Panc1 (cell line): ENCODE measurements around the gene LRRC4. TPM values are rescaled to one million over a fixed set of nuclear protein-coding genes. Genes with fewer than 3 reads are reported as not detected.

ENCODE experiments used
- ATAC-seq: fragments of 200-7000 bp; cut with Tn5 transposase; 2 replicates; pipeline ENCODE4 v1.9.1; 2020; ENCODE audit warnings: mild to moderate bottlenecking, moderate library complexity
- BruUV-seq: library from RNA; stranded (reverse); fragments of 400-500 nt; replicated peaks from 2 replicates; lab custom pipeline; 2021; lab: Mats Ljungman, UMichigan
- CTCF ChIA-PET: fragments of 300-600 bp; sonication (Branson Sonifier 250); formaldehyde crosslinking; loops from one replicate; lab custom pipeline; 2022; ENCODE audit warnings: antibody characterized with exemption; lab: Charles Lee
- POLR2A ChIA-PET: fragments of 300-600 bp; sonication (Branson Sonifier 250); formaldehyde crosslinking; loops from one replicate; lab custom pipeline; 2022; ENCODE audit warnings: antibody characterized with exemption; lab: Charles Lee
- DNase-seq: peaks from one replicate; pipeline ENCODE4 v3.0.0-alpha.2; 2010; ENCODE audit warnings: low read depth, low spot score
- H3K27ac ChIP-seq: 2 replicates; pipeline ENCODE4 v1.5.1; 2011; ENCODE audit warnings: mild to moderate bottlenecking, low read length, inconsistent platforms
- H3K27me3 ChIP-seq: fragments of 200-500 bp; sonication (Bioruptor generic); 2 replicates; pipeline ENCODE4 v1.6.0; 2014; ENCODE audit warnings: low read length, inconsistent platforms; ENCODE audit not compliant: control insufficient read depth, insufficient read depth
- H3K36me3 ChIP-seq: fragments of 200-500 bp; sonication (Bioruptor generic); 2 replicates; pipeline ENCODE4 v1.5.1; 2014; ENCODE audit warnings: inconsistent platforms, mild to moderate bottlenecking, low read length, moderate library complexity; ENCODE audit not compliant: control insufficient read depth, insufficient read depth
- H3K4me1 ChIP-seq: 2 replicates; pipeline ENCODE4 v1.5.1; 2011; ENCODE audit warnings: inconsistent platforms, mild to moderate bottlenecking, low read length, moderate library complexity; ENCODE audit not compliant: control insufficient read depth, insufficient read depth
- H3K4me3 ChIP-seq, 2 experiments: 2 replicates each; pipeline ENCODE4 v1.5.1; 2011 to 2012; ENCODE audit warnings: low read depth in 2 of 2, low read length in 2 of 2, mild to moderate bottlenecking in 2 of 2, inconsistent platforms in 1 of 2, moderate library complexity in 1 of 2
- H3K9me3 ChIP-seq: fragments of 200-500 bp; sonication (Bioruptor generic); 2 replicates; pipeline ENCODE4 v1.5.1; 2014; ENCODE audit warnings: low read depth, mild to moderate bottlenecking, inconsistent platforms, low read length, moderate library complexity; ENCODE audit not compliant: control insufficient read depth, insufficient read depth
- POLR2AphosphoS5 ChIP-seq: IDR thresholded peaks from 2 replicates; pipeline ENCODE4 v1.6.1; 2012; ENCODE audit warnings: mild to moderate bottlenecking, low read depth, low read length, moderate library complexity
- SIN3A ChIP-seq: IDR thresholded peaks from 2 replicates; pipeline ENCODE4 v1.6.1; 2012; ENCODE audit warnings: low read depth, mild to moderate bottlenecking, low read length, moderate library complexity, borderline replicate concordance; ENCODE audit not compliant: insufficient read depth
- TCF7L2 ChIP-seq: IDR thresholded peaks from 2 replicates; pipeline ENCODE4 v1.6.1; 2011; ENCODE audit warnings: mild to moderate bottlenecking, low read depth, low read length, inconsistent platforms
- in situ Hi-C: cut with HindIII; loops from 2 replicates; pipeline ENCODE4 v1.10.0; 2016; ENCODE audit warnings: low sequenced_read_pairs, low pct_unique_long_range_greater_than_20kb
- intact Hi-C: fragments of 100-400 bp; cut with micrococcal nuclease; formaldehyde crosslinking; loops from one replicate; pipeline ENCODE4 v1.10.0; 2022; ENCODE audit not compliant: unreplicated experiment
- total RNA-seq: library from RNA; stranded (reverse); gene quantifications from one replicate; pipeline ENCODE4 v1.2.1, GENCODE V29; 2021; ENCODE audit not compliant: unreplicated experiment
- TF ChIP-seq, protein P1 (sequence below): fragments of 450-650 bp; IDR thresholded peaks from 2 replicates; pipeline ENCODE4 v1.5.1; 2017; ENCODE audit warnings: mild to moderate bottlenecking
- TF ChIP-seq, protein P2 (sequence below), 2 experiments: IDR thresholded peaks; 2 replicates each; pipeline ENCODE4 v1.6.1; 2011 to 2012; ENCODE audit warnings: low read depth in 2 of 2, control low read depth in 1 of 2, low read length in 1 of 2, mild to moderate bottlenecking in 1 of 2, moderate library complexity in 1 of 2; ENCODE audit not compliant: insufficient read depth in 1 of 2

The LRRC4 gene
- total RNA-seq, 1 experiment from 2014 or later, result not detected

DNA sequence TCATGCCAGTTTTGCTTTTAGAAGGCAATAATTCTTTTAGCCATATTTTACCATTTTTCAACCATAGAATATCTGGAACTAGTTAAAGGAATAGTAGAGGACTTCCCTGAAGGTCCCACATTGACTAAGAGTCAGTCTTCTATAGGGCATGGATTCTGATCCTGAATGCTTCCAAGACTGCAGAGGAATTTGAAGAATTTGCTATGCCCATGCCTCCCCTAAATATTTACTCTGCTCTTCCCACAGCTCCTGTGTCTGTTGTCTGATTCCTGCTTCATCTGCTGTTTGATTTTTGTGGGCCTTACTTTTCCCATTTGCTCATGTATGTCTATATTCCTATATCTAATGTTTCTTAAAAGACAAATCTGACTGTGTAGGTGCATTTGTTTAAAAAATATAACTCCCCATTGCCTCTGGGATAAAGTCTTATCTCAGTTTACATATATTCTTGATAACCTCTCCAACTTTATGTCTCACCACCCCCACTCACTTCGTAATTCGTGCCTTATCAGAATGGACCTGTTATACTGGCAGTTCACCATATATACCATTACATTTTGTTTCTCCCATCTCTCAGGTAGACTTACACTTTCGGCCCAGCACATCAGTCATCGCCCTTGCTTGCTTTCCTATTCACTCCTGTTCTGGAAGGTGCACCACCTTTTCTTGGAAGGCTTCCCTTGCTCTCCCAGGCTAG, 33.9 kb downstream of the LRRC4 start:
- TF ChIP-seq SIN3A, result no peak
- TF ChIP-seq, protein P1, sequence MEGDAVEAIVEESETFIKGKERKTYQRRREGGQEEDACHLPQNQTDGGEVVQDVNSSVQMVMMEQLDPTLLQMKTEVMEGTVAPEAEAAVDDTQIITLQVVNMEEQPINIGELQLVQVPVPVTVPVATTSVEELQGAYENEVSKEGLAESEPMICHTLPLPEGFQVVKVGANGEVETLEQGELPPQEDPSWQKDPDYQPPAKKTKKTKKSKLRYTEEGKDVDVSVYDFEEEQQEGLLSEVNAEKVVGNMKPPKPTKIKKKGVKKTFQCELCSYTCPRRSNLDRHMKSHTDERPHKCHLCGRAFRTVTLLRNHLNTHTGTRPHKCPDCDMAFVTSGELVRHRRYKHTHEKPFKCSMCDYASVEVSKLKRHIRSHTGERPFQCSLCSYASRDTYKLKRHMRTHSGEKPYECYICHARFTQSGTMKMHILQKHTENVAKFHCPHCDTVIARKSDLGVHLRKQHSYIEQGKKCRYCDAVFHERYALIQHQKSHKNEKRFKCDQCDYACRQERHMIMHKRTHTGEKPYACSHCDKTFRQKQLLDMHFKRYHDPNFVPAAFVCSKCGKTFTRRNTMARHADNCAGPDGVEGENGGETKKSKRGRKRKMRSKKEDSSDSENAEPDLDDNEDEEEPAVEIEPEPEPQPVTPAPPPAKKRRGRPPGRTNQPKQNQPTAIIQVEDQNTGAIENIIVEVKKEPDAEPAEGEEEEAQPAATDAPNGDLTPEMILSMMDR, result no peak
- TF ChIP-seq TCF7L2, result no peak
- no peak for TF ChIP-seq POLR2AphosphoS5
- TF ChIP-seq, protein P2, sequence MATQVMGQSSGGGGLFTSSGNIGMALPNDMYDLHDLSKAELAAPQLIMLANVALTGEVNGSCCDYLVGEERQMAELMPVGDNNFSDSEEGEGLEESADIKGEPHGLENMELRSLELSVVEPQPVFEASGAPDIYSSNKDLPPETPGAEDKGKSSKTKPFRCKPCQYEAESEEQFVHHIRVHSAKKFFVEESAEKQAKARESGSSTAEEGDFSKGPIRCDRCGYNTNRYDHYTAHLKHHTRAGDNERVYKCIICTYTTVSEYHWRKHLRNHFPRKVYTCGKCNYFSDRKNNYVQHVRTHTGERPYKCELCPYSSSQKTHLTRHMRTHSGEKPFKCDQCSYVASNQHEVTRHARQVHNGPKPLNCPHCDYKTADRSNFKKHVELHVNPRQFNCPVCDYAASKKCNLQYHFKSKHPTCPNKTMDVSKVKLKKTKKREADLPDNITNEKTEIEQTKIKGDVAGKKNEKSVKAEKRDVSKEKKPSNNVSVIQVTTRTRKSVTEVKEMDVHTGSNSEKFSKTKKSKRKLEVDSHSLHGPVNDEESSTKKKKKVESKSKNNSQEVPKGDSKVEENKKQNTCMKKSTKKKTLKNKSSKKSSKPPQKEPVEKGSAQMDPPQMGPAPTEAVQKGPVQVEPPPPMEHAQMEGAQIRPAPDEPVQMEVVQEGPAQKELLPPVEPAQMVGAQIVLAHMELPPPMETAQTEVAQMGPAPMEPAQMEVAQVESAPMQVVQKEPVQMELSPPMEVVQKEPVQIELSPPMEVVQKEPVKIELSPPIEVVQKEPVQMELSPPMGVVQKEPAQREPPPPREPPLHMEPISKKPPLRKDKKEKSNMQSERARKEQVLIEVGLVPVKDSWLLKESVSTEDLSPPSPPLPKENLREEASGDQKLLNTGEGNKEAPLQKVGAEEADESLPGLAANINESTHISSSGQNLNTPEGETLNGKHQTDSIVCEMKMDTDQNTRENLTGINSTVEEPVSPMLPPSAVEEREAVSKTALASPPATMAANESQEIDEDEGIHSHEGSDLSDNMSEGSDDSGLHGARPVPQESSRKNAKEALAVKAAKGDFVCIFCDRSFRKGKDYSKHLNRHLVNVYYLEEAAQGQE (IDR thresholded peaks at IDR 0.05; ENCODE audit: insufficient read depth in 1 of 2, low read depth in 2 of 2, low read length in 1 of 2), result no peak
- in situ Hi-C loops (no loop called here), intact Hi-C loops (no loop called here)
- no peak overlapping the region for H3K27ac ChIP-seq
- ATAC-seq (no peak), DNase-seq (no peak)
- H3K36me3 ChIP-seq, result no peaks in the 10 kb centered on the region
- ChIA-PET POLR2A (no interaction called here), CTCF (no interaction called here)
- H3K4me1 ChIP-seq, result no peaks in the 10 kb centered on the region
- BruUV-seq, result no TSS peak
- H3K27me3 ChIP-seq, result no peaks in the 10 kb centered on the region
- no peak overlapping the region for H3K4me3 ChIP-seq
- no peaks in the 10 kb centered on the region for H3K9me3 ChIP-seq

GRCh38 chr7:127996253-127997071, 34.8 kb downstream of the LRRC4 start:
- DNase-seq (no peak), ATAC-seq (no peak)
- H3K4me3 ChIP-seq, result no peak overlapping the region
- H3K27ac ChIP-seq, result no peak overlapping the region
- H3K9me3 ChIP-seq, result no peaks in the 10 kb centered on the region
- ChIA-PET CTCF (no interaction called here), POLR2A (no interaction called here)
- in situ Hi-C loops, result no loop called here
- no peaks in the 10 kb centered on the region for H3K36me3 ChIP-seq
- BruUV-seq, result no TSS peak
- intact Hi-C loops, result no loop called here
- no peak for TF ChIP-seq SIN3A
- TF ChIP-seq, protein P1, result no peak
- no peak for TF ChIP-seq TCF7L2
- no peak for TF ChIP-seq POLR2AphosphoS5
- TF ChIP-seq, protein P2 (IDR thresholded peaks at IDR 0.05; ENCODE audit: insufficient read depth in 1 of 2, low read depth in 2 of 2, low read length in 1 of 2), result no peak
- no peaks in the 10 kb centered on the region for H3K27me3 ChIP-seq
- no peaks in the 10 kb centered on the region for H3K4me1 ChIP-seq
